GM18499 (cell line): Measurements from ENCODE around the gene TBATA.

Source experiments
- ATAC-seq: cut with Tn5 transposase; IDR thresholded peaks from one replicate; pipeline ENCODE4 v1.9.1; 2021; ENCODE audit warnings: moderate number of reproducible peaks; ENCODE audit not compliant: insufficient read depth, unreplicated experiment

Gene TBATA

DNA sequence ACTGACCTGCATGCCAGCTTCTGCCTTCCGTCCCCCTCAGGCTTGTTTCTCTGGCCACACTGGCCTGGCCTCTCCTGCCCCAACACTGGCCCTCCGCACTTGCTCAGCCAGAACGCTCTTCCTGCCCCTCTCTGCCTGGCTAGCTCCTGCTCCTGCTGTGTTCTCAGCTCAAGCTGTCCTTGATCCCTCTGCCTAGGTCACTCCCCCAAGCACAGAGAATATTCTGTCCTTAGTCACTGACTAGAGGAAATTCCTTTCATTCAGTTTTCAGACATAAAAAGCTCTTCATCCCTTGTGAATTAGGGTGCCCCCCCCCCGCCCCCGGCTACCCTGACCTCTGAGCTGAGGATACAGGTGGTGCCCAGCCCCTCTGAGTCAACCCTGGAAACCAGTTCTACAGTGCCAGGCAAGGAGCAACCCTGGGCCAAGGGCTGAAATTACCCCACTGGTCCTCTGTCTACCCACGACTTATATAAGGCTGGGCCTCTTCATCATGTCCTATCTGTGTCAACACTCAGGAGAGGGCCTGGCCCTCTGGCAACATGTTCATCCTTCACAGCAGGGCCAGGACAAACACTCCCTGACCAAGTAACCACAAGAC, 23.9 kb upstream of the TBATA start:
- no peak for ATAC-seq

DNA sequence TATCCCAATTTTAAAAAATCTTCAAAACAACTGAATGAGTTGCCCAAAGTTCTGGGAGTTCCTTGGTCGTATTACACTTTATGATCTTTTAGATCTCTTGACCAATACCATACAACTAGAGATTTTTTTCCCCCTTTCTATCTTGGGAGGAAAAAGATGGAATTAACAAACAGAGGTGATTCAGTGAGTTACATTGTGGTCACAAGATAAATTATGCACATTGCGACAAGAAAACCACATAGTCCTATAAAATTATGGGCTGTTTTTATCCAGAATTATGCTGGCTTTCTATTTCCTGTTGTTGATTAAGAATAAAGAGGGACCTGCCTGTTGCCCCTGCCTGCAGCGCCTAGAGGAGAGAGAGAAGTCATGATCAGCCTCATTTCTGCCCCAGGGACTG, 22.4 kb upstream of the TBATA start:
- no peak for ATAC-seq

DNA sequence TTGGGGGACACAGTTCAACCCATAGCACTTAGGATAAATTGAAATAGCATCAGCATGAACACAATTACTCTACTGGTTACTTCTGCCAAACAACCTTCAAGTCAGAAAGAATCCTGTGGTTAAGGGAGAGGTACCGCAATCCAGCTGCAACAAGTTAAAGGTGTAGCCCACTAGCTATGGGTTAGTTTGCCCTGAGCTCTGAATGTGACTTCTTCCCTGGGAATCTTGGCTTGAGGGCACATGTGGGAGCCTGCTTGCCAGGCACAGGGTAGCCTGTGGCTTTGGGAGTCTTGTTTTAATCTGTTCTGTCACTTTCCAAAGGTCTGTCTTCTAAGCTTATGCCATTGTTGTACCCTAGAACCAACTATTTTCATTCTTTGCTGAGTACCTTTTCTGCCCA, 21.7 kb upstream of the TBATA start:
- no peak for ATAC-seq

DNA sequence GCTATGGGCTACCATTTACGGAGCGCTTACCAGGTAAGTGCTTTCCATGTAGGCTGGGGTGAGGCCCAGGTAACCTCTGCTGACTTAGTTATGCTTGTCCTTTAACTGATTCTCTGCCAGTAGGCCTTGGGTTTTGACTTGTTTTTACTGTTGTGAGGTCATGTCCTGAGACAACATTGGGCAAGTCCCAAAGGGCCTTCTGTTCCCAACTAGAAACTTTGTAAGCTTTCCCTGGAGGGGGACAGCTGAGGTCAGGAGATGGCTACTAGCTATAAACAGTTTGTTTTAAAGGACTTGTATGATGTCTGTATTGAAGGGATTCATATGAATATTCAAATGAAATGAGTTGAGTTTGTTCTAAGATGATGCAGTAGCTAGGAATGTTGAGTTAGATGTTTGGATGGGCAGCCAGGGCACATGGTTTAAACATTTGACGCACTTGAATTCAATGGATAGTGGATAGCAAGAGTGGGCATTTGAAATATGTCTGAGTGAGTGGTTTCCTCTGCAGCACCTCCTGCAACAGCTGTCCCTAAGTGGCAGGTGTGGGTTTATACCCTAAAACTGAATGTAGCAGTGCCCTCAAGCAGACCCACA, 20.5 kb upstream of the TBATA start:
- no peak for ATAC-seq

DNA sequence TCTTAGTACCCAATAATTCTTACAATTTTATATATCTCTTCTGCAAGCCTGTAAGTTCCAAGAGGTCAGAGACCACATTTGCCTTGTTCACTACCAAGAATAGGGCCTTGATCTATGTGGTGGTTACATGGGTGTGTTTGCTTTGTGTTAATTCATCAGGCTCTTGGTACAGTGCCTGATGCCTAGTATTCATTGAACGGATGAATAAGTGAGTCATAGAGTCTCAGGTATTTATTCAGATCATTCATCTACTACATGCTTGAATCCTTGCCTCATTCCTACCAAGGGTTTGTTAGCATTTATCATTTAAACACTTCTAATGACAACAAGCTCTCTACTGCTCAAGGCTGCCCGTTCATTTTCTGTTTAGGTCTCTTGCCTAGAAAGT, 19.2 kb upstream of the TBATA start:
- no peak for ATAC-seq

DNA sequence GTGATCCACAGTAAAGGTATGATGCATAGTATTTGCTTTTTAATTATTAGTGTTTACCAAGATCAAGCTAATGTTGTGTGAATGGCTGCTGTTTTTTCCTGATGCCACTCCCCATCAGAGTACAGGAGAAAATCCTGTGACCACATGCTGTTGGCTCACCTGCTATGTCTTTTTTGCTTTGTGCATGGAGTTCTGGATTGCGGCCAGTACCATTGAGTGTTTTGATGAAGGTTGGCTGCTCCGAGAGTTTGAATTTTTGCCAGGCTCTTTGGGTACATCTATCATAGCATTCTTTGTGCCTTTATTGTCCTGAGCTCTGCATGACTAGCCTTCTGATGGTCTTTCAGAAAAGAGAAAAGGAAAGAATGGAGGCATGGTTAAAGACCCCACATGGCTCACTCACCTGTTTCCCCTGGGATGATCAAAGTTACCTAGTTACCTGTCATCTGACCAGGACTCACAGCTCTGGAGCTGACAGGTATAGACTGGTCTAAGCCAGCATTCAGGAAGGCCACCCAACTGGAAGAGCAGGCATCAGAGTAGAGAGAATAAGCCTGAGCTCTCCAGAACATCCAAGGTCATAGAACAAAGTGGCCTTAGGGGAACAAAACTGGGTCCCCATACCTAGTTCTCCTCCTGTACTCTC, 18.7 kb upstream of the TBATA start:
- no peak for ATAC-seq

DNA sequence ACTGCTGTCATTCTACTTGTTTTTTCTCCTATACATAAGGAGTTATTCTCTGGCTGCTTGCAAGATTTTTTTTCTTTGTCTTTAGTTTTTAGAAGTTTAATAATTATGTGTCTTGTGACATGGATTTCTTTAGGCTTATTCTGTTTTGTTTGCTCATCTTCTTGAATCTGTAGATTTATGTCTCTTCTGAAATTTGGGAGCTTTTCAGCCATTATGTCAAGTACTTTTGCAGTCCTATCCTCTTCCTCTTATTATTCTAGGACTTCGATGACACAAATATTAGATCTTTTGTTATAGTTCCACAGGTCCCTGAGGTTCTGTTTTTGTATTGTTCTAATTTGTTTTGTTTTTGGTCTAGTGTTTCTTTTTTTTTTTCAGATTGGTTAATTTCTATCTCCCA, 16.7 kb upstream of the TBATA start:
- ATAC-seq = no peak

DNA sequence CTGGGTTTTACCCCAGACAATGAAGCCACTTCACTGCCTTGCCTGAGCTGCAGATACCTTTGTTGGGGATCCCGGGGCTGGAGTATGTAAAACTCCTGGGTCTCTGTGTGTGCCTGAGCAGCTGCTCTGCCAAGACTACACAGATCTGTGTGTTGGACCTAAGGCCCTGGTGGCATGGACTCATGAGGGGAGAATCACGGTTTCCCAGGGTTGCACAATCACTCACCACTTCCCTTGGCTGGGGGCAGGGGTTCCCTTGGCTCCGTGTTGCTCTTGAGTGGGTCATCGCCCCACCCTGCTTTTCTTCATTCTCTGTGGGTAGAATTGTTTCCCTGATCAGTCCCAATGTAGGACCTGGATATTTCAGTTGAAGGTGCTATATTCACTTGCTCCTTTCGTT, 13.9 kb upstream of the TBATA start:
- no peak for ATAC-seq

DNA sequence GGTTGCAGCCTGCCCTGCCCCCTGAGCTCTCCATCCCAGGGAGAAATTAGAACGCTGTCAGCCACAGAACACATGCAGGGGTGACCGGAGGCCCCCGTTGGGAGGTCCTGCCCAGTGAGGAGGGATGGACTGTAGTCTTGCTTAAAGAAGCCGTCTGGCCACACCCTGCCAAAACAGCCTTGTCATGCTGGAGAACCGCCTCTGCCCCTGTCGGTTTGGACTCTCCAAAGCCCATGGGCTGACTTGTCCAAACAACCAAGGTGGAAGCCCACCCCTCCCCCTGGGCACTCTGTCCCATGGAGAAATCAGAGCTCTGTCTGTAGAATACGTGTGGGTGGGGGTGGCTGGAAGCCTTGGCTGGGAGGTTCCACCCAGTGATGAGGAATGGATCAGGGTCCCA, 12.7 kb upstream of the TBATA start:
- no peak for ATAC-seq

DNA sequence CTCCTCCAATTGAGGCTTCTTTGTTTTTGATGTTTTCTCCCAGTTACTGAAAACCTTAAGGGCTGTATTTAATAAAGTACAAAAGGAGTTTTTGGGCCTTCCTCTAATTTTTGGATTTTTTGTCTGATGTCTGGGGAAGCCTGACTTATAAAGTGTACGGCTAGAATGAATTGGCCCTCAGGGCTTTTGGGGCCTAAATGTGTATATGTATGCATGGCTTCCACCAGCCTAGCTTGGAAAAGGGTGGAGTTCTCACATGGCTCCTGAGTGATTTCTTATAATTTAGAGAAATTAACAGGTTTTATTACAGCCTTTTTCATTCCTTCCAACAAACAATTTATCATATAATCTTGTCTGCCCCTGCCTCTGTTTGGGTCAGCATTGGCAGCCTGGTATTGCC, 10.4 kb upstream of the TBATA start:
- ATAC-seq = no peak

DNA sequence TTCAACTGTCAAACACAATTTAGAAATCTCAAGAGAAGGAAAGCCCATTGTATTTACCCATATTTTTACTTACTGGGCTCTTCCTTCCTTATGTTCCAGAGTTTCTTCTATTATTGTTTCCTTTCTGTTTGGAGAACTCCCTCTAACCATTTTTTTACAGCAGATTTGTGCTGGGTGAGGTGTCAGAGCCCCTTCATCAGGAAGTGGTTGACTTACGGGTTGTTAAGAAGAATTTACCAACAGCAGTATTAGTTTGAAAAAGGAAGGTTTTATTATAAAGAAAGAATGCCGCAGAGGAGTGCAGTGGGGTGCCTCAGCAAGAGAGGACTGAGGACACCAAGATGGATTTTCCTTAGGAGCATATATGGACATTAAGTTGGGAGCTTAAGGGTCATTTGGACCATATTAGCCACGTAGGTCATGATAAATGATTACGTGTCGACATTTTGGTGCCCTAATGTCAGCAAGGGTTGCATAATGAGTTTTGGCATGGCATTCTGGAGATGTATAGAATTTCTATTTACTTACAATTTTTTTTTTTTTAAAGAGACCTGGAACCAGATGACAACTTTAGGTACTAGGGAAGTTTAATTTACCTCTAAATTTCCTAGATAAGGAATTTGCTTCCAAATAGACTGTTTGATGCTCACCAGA, 6.3 kb upstream of the TBATA start:
- no peak for ATAC-seq

DNA sequence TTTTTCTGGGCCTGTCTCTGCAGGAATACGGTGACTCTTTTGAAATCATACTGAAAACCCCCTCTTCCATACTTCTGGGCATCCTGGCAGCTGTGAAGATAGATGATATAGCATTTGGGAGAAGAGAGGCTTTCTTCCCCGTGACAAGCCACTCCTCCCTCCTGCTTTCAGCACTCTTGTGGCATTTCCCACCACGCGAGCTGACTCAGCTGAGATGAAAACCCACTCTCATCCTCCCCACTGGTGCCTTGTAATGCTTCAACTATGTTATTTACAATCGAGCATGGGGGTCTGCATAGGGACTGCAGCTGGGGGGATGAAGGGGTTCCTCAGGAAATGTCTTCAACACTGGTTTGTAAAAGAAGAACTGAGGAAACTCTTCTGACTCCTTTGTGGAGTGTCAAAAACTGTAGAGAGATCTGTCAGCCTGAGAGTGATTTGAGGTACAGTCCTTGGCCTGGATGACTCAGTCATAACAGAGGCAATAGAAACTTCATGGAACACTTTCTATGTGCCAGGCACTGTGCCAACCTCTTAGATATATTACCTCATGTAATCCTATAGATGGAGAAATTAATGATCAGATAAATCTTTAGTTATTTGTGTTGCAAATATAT, 1.7 kb upstream of the TBATA start:
- ATAC-seq = no peak

DNA sequence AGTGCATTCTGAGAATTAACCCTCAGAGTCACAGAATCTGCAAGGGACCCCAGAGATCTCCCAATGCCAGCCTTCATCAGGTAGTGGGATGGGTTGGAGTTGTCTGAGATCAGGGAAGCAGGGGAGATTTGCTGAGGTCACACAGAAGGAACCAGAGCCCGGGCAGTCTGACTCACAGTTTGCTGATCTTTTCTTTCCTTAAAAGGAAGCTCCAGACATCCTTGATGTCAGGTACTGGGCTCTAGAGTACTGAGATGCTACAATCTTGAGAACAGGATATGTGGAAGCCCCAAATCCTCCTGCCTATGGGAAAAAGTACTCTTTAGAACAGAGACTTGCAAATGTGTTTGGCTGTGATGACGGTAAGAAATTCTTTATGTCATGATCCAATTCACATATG, 706 bp downstream of the TBATA start:
- ATAC-seq = no peak

DNA sequence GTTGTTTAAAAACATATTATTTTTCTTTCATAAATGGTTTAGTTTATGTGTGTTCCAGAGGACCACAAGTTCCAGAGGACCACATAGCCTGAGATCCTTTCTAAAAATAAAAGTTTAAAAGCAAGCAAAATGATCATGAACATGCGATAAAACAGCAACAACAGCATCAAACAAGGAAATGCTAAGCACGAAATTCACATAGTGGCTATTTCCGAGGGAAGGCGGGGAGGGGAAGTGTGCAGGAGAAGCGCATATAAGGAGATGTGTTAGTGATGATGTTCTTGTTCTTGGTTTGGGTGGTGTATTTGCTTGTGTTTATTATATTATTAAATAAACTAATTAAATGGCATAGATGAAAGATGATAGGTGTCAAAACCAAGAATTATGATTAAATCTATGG, 1.2 kb downstream of the TBATA start:
- ATAC-seq = no peak

DNA sequence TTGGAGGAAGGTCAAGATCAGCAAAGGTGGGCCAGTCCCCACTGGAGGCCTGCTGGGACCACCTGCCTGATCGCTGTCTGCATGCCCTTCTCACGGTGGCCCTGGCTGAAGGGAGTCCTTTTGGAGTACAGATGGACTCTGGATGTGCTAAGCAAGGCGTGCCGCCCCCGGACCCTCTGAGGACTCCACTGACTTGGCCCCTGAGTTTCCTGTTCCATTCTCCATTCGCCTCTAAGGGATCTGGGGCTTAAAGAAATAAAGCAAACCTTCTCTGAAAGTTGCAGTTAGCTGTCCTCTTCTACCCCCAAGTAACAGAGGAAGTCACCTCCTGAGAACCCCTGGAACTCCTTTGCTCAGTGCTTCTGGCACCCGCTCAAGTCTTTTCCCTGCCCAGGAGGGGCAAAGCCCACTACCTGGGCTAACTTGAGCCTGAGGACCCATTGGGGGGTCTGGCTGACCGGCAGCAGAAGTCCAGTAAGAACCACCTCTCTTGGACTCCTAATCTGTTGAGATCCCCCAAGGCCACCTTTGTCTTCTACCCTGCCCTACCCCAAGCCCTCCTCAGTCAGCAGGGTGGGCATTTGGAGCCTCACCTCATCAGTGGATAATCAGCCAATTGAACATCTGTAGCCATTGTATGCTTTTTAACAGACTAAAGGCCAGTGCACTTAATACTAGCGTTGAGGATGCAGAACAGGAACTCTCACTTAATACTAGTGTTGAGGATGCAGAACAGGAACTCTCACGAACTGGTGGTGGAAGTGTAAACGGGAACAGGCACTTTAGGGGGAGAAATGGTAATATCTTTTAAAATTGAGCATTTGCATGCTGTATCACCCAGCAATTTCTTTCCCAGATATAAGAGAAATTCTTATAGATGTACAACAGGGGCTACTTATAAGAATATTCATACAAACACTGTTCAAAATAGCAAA, 2.2 kb downstream of the TBATA start:
- ATAC-seq = no peak

DNA sequence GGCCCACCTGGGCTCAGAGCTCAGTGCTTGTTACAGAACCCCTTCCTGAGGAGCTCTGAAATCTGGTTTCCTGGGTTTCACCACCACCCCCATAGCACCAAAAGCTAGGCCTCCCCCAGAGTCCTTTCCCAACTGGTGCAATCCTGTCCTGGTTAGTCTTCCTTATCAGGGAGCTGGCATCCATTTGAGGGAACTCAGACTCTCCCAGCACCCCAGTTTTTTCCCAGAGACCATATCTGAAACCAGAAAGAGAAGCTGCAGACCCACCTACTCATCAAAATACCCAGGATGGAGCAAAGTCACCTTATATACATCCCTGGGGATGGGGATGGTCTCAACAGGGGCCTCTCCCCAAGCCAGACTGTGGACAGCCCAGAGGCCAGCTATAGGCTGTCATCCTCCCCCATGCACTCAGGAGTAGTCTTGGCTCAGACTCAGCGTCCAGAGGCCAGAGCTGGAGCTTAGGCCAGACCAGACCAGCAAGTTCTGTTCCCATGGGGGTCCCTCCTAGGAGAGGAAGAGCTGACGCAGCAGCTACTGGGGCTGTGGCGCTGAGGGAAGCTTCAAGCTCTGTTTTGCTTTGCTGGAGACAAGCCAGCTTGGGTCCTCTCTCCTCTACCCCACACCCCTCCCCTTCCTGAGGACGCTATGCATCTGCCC, 3.0 kb downstream of the TBATA start:
- ATAC-seq = no peak

DNA sequence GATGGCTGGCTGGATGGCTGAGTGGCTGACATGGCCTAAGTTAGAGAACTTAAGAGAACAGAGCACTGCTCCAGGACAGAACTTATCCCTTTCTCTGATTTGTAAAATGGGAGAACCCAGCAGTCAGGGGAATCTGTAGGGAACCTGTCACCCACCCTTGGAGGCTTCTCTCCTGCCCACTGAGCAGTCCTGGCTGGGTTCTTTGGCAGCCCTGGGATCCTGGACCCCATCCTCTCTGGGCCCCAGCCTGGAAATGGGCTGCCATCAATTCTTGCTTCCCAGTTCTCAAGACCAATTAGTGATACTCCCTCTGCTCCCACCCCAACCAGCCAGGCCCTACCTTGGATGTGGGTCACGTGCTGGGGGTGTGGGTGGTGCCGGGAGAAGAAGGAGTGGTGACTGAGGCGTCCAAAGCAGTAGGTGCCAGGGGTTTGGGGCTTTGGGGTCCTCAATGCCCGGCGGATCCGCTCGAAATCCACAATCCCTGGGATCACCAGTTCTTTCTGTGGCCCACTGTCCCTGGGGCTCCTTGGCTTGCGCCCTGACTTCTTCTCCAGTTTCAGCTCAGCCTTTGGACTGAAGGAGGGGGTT, 3.6 kb downstream of the TBATA start:
- no peak for ATAC-seq

DNA sequence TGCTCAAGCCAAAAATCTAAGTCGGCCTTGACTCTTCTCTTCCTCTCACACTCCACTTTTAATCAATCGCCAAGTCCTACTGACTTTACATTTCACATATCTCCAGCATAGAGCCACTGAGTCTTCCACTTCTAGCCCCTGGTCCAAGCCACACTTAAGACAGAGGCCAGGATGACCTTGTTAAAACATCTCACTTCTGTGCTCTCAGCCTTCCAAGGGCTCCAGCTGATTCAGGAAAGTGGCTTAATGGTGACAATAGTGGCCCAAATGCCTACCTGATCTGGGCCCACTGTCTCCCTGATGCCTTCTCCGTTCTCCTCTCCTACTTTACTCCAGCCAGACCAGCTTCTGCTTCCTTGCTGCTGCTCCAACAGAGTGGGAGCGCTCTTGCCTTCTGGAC, 4.4 kb downstream of the TBATA start:
- no peak for ATAC-seq

DNA sequence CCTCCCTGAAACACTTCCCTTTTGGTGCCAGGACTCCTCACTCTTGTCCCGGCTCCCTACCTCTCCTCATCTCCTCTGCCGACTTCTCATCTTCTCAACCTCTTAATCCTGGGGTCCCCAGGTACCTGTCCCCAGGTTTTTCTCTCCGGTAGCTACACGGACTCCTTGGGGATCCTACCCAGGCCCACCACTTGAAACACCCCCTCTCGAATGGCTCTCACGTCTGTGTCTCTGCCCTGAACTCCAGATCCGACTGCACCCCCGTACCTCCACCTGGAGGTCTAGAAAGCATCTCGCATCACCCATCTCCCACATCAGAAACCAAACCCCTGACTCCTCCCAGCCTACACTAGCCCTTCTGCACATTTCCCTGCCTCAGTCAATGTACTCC, 4.8 kb downstream of the TBATA start:
- ATAC-seq = no peak
